Endothelial cell of umbilical vein (primary cell): ENCODE results near the gene SUSD6. TPM values are rescaled to one million over a fixed set of nuclear protein-coding genes. Genes with fewer than 3 reads are reported as not detected.

Experiments
- BruUV-seq: library from RNA; stranded (reverse); fragments of 400-500 nt; replicated peaks from 2 replicates; lab custom pipeline; 2021; lab: Mats Ljungman, UMichigan
- CTCF ChIA-PET: fragments of 300-600, 350-600 bp; sonication (Branson Sonifier 250); formaldehyde crosslinking; loops from one replicate; lab custom pipeline; 2021; ENCODE audit warnings: antibody characterized with exemption, inconsistent platforms; lab: Charles Lee
- POLR2A ChIA-PET: fragments of 300-600, 350-600 bp; sonication (Branson Sonifier 250); formaldehyde crosslinking; loops from one replicate; lab custom pipeline; 2021; ENCODE audit warnings: antibody characterized with exemption, inconsistent platforms; lab: Charles Lee
- DNase-seq: peaks from one replicate; pipeline ENCODE4 v3.0.0-alpha.2; 2011; ENCODE audit warnings: low read depth, low spot score
- FAIRE-seq: peaks from 2 replicates; lab custom pipeline; 2011; peaks lifted over from hg19 to GRCh38; lab: Jason Lieb, UNC
- H2AFZ ChIP-seq: 2 replicates; pipeline ENCODE4 v1.6.0; 2012; ENCODE audit warnings: low read depth, low read length, control low read depth, inconsistent platforms
- H3K27ac ChIP-seq: 2 replicates; pipeline ENCODE4 v1.5.1; 2011; ENCODE audit warnings: low read depth, mild to moderate bottlenecking, control low read depth, low read length, moderate library complexity; ENCODE audit not compliant: insufficient read depth
- H3K27me3 ChIP-seq, 2 experiments: 2 replicates each; pipeline versions ENCODE4 v1.6.0 to v1.6.1; 2011; ENCODE audit warnings: low read length in 2 of 2, mixed read lengths in 1 of 2; ENCODE audit not compliant: control insufficient read depth in 2 of 2, insufficient read depth in 2 of 2
- H3K36me3 ChIP-seq, 2 experiments: 2 replicates in 1 of 2; 3 replicates in 1 of 2; pipeline ENCODE4 v1.5.1; 2011; ENCODE audit warnings: low read length in 2 of 2, mild to moderate bottlenecking in 1 of 2, moderate library complexity in 1 of 2; ENCODE audit not compliant: control insufficient read depth in 2 of 2, insufficient read depth in 2 of 2; ENCODE audit errors: extremely low read depth in 1 of 2
- H3K4me1 ChIP-seq: 3 replicates; pipeline ENCODE4 v1.5.1; 2011; ENCODE audit warnings: mild to moderate bottlenecking, low read length; ENCODE audit not compliant: control insufficient read depth, insufficient read depth; ENCODE audit errors: extremely low read depth
- H3K4me2 ChIP-seq: 2 replicates; pipeline ENCODE4 v1.6.1; 2011; ENCODE audit warnings: low read length, control low read depth, mixed read lengths; ENCODE audit not compliant: insufficient read depth
- H3K4me3 ChIP-seq, 3 experiments: fragments of 200-600 bp in 1 of 3; sonication (generic), shearing (Covaris generic) in 1 of 3; replicated peaks in 1 of 3; 2 replicates each; pipeline ENCODE4 v1.5.1; 2011 to 2016; ENCODE audit warnings: control low read depth in 3 of 3, low read length in 3 of 3, mild to moderate bottlenecking in 2 of 3, inconsistent platforms in 1 of 3, low read depth in 1 of 3, moderate library complexity in 1 of 3; ENCODE audit not compliant: insufficient read depth in 1 of 3
- H3K79me2 ChIP-seq: 2 replicates; pipeline ENCODE4 v1.6.0; 2012; ENCODE audit warnings: low read length, inconsistent platforms; ENCODE audit not compliant: control insufficient read depth, insufficient read depth
- H3K9ac ChIP-seq: replicated peaks from 2 replicates; pipeline ENCODE3; 2011; ENCODE audit warnings: low read length, control low read depth; ENCODE audit not compliant: insufficient read depth; ENCODE audit errors: extremely low read depth
- H3K9me1 ChIP-seq: replicated peaks from 3 replicates; pipeline ENCODE4 v1.6.0; 2011; ENCODE audit warnings: mild to moderate bottlenecking, low read length; ENCODE audit not compliant: control insufficient read depth, insufficient read depth; ENCODE audit errors: extremely low read depth
- H3K9me3 ChIP-seq: replicated peaks from 2 replicates; pipeline ENCODE4 v1.5.1; 2012; ENCODE audit warnings: low read length, inconsistent platforms; ENCODE audit not compliant: control insufficient read depth, insufficient read depth
- H4K20me1 ChIP-seq: replicated peaks from 2 replicates; pipeline ENCODE3; 2011; ENCODE audit warnings: mild to moderate bottlenecking, low read length; ENCODE audit not compliant: control insufficient read depth, insufficient read depth; ENCODE audit errors: extremely low read depth
- CTCF ChIP-seq, 2 donors: IDR thresholded peaks; 1 replicate in 1 of 2; 2 replicates in 1 of 2; pipeline ENCODE4 v1.5.1; 2011; ENCODE audit warnings: low read length in 2 of 2, mild to moderate bottlenecking in 2 of 2, moderate library complexity in 2 of 2, control low read depth in 1 of 2, inconsistent platforms in 1 of 2, low read depth in 1 of 2; ENCODE audit not compliant: insufficient read depth in 1 of 2; ENCODE audit errors: extremely low read depth in 1 of 2
- EZH2 ChIP-seq: IDR thresholded peaks from 2 replicates; pipeline ENCODE4 v1.6.1; 2012; ENCODE audit warnings: borderline replicate concordance, low read depth, mild to moderate bottlenecking, moderate library complexity, low read length, inconsistent platforms; ENCODE audit not compliant: severe bottlenecking
- FOS ChIP-seq: IDR thresholded peaks from 2 replicates; pipeline ENCODE4 v1.6.1; 2011; ENCODE audit warnings: mild to moderate bottlenecking, low read length, moderate library complexity, borderline replicate concordance; ENCODE audit not compliant: insufficient read depth
- GATA2 ChIP-seq: IDR thresholded peaks from 2 replicates; pipeline ENCODE4 v1.7.0; 2011; ENCODE audit warnings: low read depth, mild to moderate bottlenecking, moderate library complexity, mixed read lengths, low read length; ENCODE audit not compliant: insufficient read length, insufficient read depth
- JUN ChIP-seq: IDR thresholded peaks from 2 replicates; pipeline ENCODE4 v1.6.1; 2011; ENCODE audit warnings: borderline replicate concordance, low read depth; ENCODE audit not compliant: insufficient read length, insufficient read depth
- MAX ChIP-seq: IDR thresholded peaks from 2 replicates; pipeline ENCODE4 v1.6.1; 2011; ENCODE audit not compliant: insufficient read depth, insufficient read length
- MYC ChIP-seq: IDR thresholded peaks from one replicate; pipeline ENCODE4 v1.6.1; 2011; ENCODE audit warnings: mild to moderate bottlenecking, low read depth, low read length
- POLR2A ChIP-seq: IDR thresholded peaks from 2 replicates; pipeline ENCODE4 v1.6.1; 2012; ENCODE audit warnings: low read depth, mild to moderate bottlenecking, control low read depth, low read length
- POLR2AphosphoS5 ChIP-seq: IDR thresholded peaks from 2 replicates; pipeline ENCODE4 v1.6.1; 2012; ENCODE audit warnings: low read depth, mild to moderate bottlenecking, control low read depth, low read length, moderate library complexity; ENCODE audit not compliant: insufficient read depth
- dilution Hi-C: fragments of 300-500 bp; cut with MboI; formaldehyde crosslinking; loops from one replicate; pipeline ENCODE4 v1.15.0; 2019; ENCODE audit warnings: low sequenced_read_pairs; ENCODE audit not compliant: extremely low pct_ligation_motif_present
- intact Hi-C: fragments of 100-400 bp; cut with micrococcal nuclease; formaldehyde crosslinking; loops from one replicate; pipeline ENCODE4 v1.10.0; 2022
- polyA plus RNA-seq, 4 experiments: library from polyadenylated mRNA; depleted of rRNA in 3 of 4; stranded (reverse) in 3 of 4; unstranded in 1 of 4; fragments of >200 nt; gene quantifications; 2 replicates each; pipeline versions ENCODE4 v1.2.1 to v1.2.3, GENCODE V29; 2011 to 2012; ENCODE audit warnings: missing spikeins in 1 of 4
- total RNA-seq: library from RNA; stranded (reverse); gene quantifications from 2 replicates; pipeline ENCODE4 v1.2.3, GENCODE V29; 2021

SUSD6 gene
- total and polyA plus RNA-seq, 2 donors (not counting 3 experiments of a cell fraction or from before 2014, with no cell fraction given), result 13.4 to 19.5 TPM

- peaks cover 1% of the 10 kb centered on the region for H3K79me2 ChIP-seq
- H3K27ac ChIP-seq, result no peak overlapping the region
- dilution Hi-C loops, result no loop called here
- no peaks in the 10 kb centered on the region for H3K9me1 ChIP-seq
- no peaks in the 10 kb centered on the region for H4K20me1 ChIP-seq
- no peak overlapping the region for H3K4me3 ChIP-seq
- no peak overlapping the region for H3K4me2 ChIP-seq
- CTCF ChIA-PET, result interaction anchor here (1.1 to 1.3 kb wide), 2 partner anchors 21 to 65 kb away, joined by 3 to 5 read pairs; no protein-coding TSS in a partner anchor
- H3K27me3 ChIP-seq, result no peaks in the 10 kb centered on the region
- no peaks in the 10 kb centered on the region for H3K9me3 ChIP-seq
- H3K36me3 ChIP-seq, result no peaks in the 10 kb centered on the region
- DNase-seq (peak; percentile 78), FAIRE-seq (no peak)
- intact Hi-C loops, result no loop called here
- BruUV-seq, result no TSS peak
- TF ChIP-seq JUN (no peak), EZH2 (no peak), POLR2A (no peak), GATA2 (no peak), MAX (no peak), POLR2AphosphoS5 (no peak), FOS (no peak), MYC (no peak), CTCF (IDR thresholded peaks at IDR 0.05; ENCODE audit: extremely low read depth in 1 of 2, insufficient read depth in 1 of 2, low read depth in 1 of 2, low read length in 2 of 2) (no peak)
- H3K9ac ChIP-seq, result no peak overlapping the region
- POLR2A ChIA-PET, result no interaction called here
- peaks cover 4% of the 10 kb centered on the region for H3K4me1 ChIP-seq
- no peak overlapping the region for H2AFZ ChIP-seq
Observed at GRCh38 chr14:69693145-69693544, 81.7 kb downstream of the SUSD6 start.
